ENCODE results near the gene SLC25A2.

Gene SLC25A2

DNA sequence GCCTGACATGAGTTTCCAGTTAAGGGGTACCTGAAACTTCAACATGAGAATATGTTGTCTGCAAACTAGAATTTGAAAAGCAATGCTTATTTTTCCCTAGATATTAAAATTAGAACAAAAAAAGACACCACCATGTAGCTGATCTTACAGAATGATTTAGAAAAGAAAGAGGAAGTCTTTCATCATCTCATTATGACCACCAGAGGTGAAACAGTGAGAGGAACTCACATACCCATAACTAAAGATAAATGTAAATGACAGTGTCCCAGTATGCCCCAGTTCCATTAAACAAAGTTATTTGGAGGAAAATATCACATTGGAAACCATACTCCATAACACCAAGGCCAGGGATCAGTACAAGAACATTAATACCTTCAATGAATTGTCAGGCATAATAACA lies 9.9 kb upstream of the SLC25A2 start:
- DNase-seq: no peak

DNA sequence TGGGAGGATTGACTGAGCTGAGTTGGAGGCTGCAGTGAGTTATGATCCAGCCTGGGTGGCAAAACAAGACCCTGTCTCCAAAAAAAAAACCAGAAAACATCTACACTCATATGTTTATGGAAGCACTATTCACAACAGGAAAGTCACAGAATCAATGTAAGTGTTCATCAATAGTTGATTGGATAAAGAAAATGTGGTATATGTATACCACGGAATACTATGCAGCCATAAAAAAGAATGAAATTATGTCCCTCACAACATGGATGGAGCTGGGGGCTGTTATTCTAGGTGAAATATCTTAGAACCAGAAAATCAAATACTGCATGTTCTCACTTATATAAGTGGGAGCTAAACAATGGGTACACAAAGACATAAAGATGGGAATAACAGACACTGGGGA lies 2.8 kb upstream of the SLC25A2 start:
- DNase-seq: no peak

DNA sequence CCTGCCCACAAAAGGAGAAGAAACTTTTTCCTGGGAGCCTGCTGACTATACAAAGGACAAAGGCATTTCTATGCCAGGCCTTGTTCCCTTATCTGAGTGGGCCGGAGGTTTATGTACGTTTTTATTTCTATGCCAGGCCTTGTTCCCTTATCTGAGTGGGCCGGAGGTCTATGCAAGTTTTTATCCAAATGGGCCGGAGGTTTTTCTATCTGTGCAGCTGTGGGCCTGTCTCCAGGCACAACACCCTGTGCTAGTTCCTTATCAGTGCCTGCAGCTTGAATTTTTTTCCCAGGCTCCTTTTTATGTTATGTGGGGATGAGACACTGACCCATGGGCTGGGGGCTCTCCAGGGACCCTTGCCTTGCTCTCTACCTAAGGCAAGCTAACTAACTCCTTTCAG lies 5.5 kb downstream of the SLC25A2 start:
- no peak for DNase-seq

DNA sequence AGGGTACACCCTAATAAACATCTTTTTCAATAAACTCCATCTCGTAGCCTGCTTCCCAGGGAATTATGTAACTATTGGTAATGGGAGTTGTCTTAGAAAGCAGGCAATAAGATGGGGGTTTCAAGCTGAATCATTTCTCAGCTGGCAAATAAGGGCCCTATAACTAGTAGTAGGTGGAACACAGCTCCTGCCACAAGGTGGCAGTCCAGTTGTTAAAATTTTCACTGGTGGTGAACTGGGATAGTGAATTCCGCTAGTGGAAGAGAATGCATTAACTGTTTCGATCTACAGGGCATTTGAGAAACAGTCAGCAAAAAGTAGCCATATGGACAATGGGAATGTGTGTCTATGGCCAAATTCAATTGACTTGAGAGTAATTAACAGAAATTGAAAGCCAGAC lies 30.9 kb downstream of the SLC25A2 start:
- DNase-seq: no peak

- DNase-seq: no peak
Measured at GRCh38 chr5:141269195-141269594, 34.7 kb downstream of the SLC25A2 start.

- no peak for DNase-seq
Measured at GRCh38 chr5:141261238-141261546, 42.7 kb downstream of the SLC25A2 start.

DNA sequence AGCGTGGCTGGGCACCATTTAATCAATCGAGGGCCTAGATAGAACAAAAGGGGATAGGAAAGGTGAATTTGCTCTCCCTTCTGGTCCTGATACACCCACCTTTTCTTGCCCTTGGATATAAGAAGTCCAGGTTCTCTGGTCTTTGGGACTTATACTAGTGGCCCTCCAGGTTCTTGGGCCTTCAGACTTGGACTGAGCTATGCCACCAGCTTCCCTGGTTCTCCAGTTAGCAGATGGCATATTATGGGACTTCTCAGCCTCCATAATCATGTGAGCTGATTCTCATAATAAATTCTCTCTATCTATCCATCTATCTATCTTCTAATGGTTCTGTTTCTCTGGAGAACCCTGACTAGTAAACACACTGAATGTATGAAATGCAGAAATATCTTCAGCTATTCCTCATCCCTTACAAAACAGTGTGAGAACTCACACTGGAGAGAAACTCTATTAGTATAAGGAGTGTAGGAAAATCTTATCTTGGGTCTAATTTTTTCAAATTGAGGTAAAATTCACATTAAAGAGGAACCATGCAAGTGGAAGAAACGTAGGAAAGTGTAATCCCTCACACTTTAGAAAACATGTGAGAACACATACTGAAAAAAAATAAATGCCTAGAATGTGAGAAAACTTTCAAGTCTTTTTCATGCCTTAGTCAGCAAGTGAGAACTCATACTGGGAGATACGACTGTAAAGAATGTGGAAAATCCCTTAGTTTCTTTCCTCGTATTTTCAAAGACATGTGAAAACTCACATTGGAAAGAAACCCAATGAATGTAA lies 43.2 kb downstream of the SLC25A2 start:
- DNase-seq: peak in 1 of 2 donors; percentile 2

DNA sequence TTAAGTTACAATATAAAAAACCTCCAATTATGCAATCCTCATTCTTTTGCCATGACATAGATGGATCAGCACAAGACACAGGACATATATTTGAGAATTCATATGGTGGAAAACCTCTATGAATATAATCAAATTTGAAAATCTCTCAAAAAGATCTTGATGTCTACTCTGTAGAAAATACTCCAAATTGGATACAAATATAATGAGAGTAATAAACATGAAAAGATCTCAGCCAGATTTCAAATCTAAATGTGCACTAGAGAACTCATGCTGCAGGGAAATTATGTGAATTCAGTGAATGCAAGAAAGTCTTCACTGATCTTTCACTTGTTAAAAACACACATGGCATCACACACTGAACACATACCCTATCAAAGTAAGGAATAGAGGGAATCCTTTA lies 44.9 kb downstream of the SLC25A2 start:
- DNase-seq: no peak

- DNase-seq: no peak
Measured at GRCh38 chr5:141258464-141258863, 45.4 kb downstream of the SLC25A2 start.

Measured in inflammatory macrophage (primary cell).